ENCODE data around the gene NQO1.

GRCh38 chr16:69663846-69664245 lies 62.5 kb downstream of the NQO1 start:
- TF ChIP-seq POLR2AphosphoS5 (IDR thresholded peaks at IDR 0.05; ENCODE audit: borderline replicate concordance, low read depth, low read length) = no peak
- TF ChIP-seq EZH2 (IDR thresholded peaks at IDR 0.05) = no peak
